Progenitor cell of endocrine pancreas (in vitro differentiated cells): ENCODE measurements around the gene RAPGEF3. TPM values are rescaled to one million over a fixed set of nuclear protein-coding genes. Genes with fewer than 3 reads are reported as not detected.
A peak's percentile ranks its signal among the peaks of the same experiment; 100 is the strongest.

Source experiments
- DNase-seq: peaks from one replicate; pipeline ENCODE4 v3.0.0; 2021; ENCODE audit warnings: low spot score; ENCODE audit not compliant: unreplicated experiment
- H3K27ac Mint-ChIP-seq: 2 replicates; pipeline ENCODE4 v1.8.0; 2021; ENCODE audit warnings: mild to moderate bottlenecking, moderate library complexity, mixed read lengths
- H3K27me3 Mint-ChIP-seq: 2 replicates; pipeline ENCODE4 v1.8.0; 2021; ENCODE audit warnings: mixed read lengths
- H3K36me3 Mint-ChIP-seq: 2 replicates; pipeline ENCODE4 v1.8.0; 2022; ENCODE audit warnings: mixed read lengths; ENCODE audit not compliant: insufficient read depth
- H3K4me1 Mint-ChIP-seq: 2 replicates; pipeline ENCODE4 v1.8.0; 2021; ENCODE audit warnings: low read depth, mixed read lengths
- H3K4me3 Mint-ChIP-seq: 2 replicates; pipeline ENCODE4 v1.8.0; 2021; ENCODE audit warnings: low read depth, mild to moderate bottlenecking, moderate library complexity, mixed read lengths
- H3K9me3 Mint-ChIP-seq: 2 replicates; pipeline ENCODE4 v1.8.0; 2021; ENCODE audit warnings: low read depth, mixed read lengths
- CTCF ChIP-seq: fragments of 200-600 bp; sonication (generic); IDR thresholded peaks from one replicate; pipeline ENCODE4 v1.5.0; 2021; ENCODE audit warnings: antibody characterized with exemption, mild to moderate bottlenecking; ENCODE audit not compliant: unreplicated experiment
- total RNA-seq: library from RNA; stranded (reverse); gene quantifications from 2 replicates; pipeline ENCODE4 v1.2.1, GENCODE V29; 2021

The RAPGEF3 gene
- total RNA-seq, 1 donor from 2014 or later = 1.7 TPM

GRCh38 chr12:47707905-47708543 is 50.7 kb downstream of the RAPGEF3 start:
- Mint-ChIP-seq H3K4me3 (no peak overlapping the region), H3K27ac (no peak overlapping the region), H3K4me1 (peaks cover 25% of the 10 kb centered on the region), H3K9me3 (no peaks in the 10 kb centered on the region), H3K36me3 (no peaks in the 10 kb centered on the region), H3K27me3 (peaks cover under 1% of the 10 kb centered on the region)
- TF ChIP-seq CTCF = no peak
- no peak for DNase-seq

- Mint-ChIP-seq H3K9me3 (no peaks in the 10 kb centered on the region), H3K4me3 (no peak overlapping the region), H3K27me3 (no peaks in the 10 kb centered on the region), H3K27ac (no peak overlapping the region), H3K4me1 (peaks cover 27% of the 10 kb centered on the region), H3K36me3 (peaks cover 2% of the 10 kb centered on the region)
- no peak for DNase-seq
- no peak for TF ChIP-seq CTCF
Observed at GRCh38 chr12:47707355-47707754, 51.3 kb downstream of the RAPGEF3 start.

DNA sequence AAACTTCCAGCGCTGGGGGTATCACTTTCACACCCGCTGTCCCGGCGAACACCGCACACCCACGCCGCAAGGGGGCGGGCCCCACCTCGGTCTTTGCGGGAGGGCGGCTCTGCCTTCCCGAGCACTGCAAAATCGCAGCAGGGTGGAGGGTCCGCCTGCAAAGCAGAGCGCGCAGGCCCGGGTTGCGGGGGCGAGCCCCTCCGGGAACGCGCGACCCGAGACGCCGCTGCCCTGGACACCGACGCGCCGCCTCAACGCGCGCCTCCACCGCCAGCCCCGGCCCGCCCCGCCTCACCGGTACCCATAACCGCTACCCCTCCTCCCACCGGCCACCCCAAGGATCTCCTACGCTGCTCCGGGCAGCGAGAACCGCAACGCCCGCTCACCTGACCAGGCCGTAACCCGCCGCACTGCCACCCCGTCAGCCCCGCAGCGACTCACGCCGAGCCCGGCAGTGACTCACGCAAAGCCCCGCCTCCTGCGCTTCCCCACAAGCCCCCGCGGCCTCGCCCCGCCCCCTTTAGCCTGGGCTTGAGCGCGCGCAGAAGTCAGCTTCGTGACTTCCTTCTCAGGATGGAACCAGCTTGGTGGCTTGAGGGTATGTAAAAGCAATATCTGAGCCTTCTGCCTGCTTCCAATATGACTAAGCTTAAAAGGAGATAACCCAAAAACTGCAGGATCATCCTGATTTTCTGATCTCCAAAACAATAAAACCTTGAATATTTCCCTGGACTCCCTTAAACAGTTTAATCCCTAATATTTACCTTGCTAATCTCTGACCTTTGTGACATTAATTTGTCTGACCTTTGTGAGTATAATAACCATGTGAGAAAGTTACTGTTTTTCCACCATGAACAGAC is 52.9 kb downstream of the RAPGEF3 start, which contains the start of gene RPAP3:
Gene RPAP3, minus strand, starts transcription at position 465 of the 860 bp plus-strand sequence. CDS start 3,190 bp downstream, outside the sequence.
- H3K4me3 Mint-ChIP-seq = peak within 1 kb of the TSS; percentile 91
- peak; percentile 92 for DNase-seq

DNA sequence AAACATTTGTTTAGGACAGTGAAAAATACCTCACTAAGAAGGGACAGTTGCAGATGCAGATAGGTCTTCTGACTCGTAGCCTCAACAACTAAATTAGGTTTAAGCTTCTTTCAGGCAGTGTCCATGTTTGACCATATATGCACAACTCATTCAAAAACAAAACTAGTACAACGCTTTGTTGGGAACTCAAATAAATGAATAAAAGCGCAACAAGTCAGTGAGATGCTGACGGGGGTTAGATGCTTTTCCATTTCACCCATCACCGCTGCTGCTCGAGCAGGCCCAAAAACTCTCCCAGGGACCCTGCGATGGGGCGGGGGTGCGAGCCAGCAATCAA is 53.5 kb downstream of the RAPGEF3 start:
- no peaks in the 10 kb centered on the region for H3K27me3 Mint-ChIP-seq
- H3K36me3 Mint-ChIP-seq = peaks cover 5% of the 10 kb centered on the region
- H3K4me1 Mint-ChIP-seq = peaks cover 27% of the 10 kb centered on the region
- no peaks in the 10 kb centered on the region for H3K9me3 Mint-ChIP-seq
- peak overlapping the region; percentile 91 for H3K4me3 Mint-ChIP-seq
- DNase-seq = no peak
- H3K27ac Mint-ChIP-seq = peak overlapping the region; percentile 54
- no peak for TF ChIP-seq CTCF

More for the DNA sequence above, 52.9 kb downstream of the RAPGEF3 start, which contains the start of gene RPAP3:
- peaks cover 3% of the 10 kb centered on the region for H3K36me3 Mint-ChIP-seq
- peak; percentile 75 for TF ChIP-seq CTCF
- H3K9me3 Mint-ChIP-seq = no peaks in the 10 kb centered on the region
- H3K27ac Mint-ChIP-seq = peak within 1 kb of the TSS; percentile 97
- H3K27me3 Mint-ChIP-seq = no peaks in the 10 kb centered on the region
- H3K4me1 Mint-ChIP-seq = peaks cover 27% of the 10 kb centered on the region

DNA sequence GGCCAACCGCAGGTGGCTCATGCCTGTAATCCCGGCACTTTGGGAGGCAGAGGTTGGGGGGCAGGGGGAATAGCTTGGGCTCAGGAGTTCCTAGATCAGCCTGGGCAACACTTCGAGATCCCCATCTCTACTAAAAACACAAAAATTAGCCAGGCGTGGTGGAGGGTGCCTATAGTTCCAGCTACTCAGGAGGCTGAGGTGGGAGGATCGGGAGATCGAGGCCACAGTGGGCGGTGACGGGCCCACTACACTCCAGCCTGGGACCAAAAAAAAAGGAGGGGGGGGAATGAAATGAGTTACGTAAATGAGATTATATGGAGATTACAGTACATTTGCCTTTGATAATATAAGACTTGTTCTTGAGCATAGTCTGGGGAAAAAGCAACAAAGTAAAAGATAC is 54.0 kb downstream of the RAPGEF3 start:
- H3K4me3 Mint-ChIP-seq = peak overlapping the region; percentile 91
- H3K36me3 Mint-ChIP-seq = peaks cover 5% of the 10 kb centered on the region
- DNase-seq = no peak
- peak overlapping the region; percentile 54 for H3K27ac Mint-ChIP-seq
- H3K9me3 Mint-ChIP-seq = no peaks in the 10 kb centered on the region
- H3K27me3 Mint-ChIP-seq = no peaks in the 10 kb centered on the region
- peaks cover 27% of the 10 kb centered on the region for H3K4me1 Mint-ChIP-seq
- TF ChIP-seq CTCF = no peak
